Measurements from ENCODE around the gene VAPA. TPM values are rescaled to one million over a fixed set of nuclear protein-coding genes. Genes with fewer than 3 reads are reported as not detected.

The VAPA gene
- total and polyA plus RNA-seq, 9 of the 15 experiments (the other 6 are each of a cell fraction or from before 2014, with no cell fraction given), result 219 to 902 (median 526) TPM

DNA sequence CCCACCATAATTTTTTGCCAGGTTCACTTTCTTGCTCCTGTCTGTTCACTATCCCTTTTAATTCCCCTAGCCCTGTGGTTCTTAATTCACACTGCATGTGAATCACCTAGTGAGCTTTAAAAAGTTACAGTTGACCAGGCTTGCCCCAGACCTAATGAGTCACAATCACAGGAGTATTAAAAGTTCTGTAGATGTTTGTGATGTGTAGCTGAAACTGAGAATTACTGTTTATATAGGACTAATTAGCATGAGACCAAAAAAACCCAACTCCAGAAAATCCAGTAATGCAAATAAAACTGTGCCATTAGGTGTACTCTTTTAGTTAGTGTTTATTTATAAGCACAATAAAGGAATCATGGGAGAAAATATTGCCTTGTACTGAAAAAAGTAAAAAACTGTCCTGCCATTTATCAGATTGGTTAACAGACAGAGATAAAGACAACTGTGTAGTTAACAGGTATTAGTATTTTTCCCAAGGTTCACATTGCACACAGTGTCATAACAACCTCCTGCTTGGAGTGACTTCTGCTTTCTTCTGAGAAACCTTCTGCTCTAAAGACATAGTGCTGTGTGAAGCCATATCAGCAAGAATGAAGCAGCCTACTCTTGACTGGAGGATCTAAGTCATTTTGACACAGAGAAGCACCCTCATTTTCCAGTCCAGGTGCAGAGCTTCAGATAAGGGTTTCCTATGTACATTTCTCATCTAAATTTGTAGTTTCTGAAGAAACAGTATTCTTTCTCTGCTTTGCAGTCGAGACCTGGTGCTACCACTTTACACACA lies 39.0 kb downstream of the VAPA start (continued):
- TF ChIP-seq, protein P1, sequence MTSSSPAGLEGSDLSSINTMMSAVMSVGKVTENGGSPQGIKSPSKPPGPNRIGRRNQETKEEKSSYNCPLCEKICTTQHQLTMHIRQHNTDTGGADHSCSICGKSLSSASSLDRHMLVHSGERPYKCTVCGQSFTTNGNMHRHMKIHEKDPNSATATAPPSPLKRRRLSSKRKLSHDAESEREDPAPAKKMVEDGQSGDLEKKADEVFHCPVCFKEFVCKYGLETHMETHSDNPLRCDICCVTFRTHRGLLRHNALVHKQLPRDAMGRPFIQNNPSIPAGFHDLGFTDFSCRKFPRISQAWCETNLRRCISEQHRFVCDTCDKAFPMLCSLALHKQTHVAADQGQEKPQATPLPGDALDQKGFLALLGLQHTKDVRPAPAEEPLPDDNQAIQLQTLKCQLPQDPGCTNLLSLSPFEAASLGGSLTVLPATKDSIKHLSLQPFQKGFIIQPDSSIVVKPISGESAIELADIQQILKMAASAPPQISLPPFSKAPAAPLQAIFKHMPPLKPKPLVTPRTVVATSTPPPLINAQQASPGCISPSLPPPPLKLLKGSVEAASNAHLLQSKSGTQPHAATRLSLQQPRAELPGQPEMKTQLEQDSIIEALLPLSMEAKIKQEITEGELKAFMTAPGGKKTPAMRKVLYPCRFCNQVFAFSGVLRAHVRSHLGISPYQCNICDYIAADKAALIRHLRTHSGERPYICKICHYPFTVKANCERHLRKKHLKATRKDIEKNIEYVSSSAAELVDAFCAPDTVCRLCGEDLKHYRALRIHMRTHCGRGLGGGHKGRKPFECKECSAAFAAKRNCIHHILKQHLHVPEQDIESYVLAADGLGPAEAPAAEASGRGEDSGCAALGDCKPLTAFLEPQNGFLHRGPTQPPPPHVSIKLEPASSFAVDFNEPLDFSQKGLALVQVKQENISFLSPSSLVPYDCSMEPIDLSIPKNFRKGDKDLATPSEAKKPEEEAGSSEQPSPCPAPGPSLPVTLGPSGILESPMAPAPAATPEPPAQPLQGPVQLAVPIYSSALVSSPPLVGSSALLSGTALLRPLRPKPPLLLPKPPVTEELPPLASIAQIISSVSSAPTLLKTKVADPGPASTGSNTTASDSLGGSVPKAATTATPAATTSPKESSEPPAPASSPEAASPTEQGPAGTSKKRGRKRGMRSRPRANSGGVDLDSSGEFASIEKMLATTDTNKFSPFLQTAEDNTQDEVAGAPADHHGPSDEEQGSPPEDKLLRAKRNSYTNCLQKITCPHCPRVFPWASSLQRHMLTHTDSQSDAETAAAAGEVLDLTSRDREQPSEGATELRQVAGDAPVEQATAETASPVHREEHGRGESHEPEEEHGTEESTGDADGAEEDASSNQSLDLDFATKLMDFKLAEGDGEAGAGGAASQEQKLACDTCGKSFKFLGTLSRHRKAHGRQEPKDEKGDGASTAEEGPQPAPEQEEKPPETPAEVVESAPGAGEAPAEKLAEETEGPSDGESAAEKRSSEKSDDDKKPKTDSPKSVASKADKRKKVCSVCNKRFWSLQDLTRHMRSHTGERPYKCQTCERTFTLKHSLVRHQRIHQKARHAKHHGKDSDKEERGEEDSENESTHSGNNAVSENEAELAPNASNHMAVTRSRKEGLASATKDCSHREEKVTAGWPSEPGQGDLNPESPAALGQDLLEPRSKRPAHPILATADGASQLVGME (CRISPR knock-in tag; IDR thresholded peaks at IDR 0.05), result no peak
- TF ChIP-seq, protein P2, sequence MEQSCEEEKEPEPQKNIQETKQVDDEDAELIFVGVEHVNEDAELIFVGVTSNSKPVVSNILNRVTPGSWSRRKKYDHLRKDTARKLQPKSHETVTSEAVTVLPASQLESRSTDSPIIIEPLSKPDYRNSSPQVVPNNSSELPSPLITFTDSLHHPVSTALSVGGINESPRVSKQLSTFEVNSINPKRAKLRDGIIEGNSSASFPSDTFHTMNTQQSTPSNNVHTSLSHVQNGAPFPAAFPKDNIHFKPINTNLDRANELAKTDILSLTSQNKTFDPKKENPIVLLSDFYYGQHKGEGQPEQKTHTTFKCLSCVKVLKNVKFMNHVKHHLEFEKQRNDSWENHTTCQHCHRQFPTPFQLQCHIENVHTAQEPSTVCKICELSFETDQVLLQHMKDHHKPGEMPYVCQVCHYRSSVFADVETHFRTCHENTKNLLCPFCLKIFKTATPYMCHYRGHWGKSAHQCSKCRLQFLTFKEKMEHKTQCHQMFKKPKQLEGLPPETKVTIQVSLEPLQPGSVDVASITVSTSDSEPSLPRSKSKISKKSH (CRISPR knock-in tag; IDR thresholded peaks at IDR 0.05), result no peak
- TF ChIP-seq NR2F6 (CRISPR knock-in tag; IDR thresholded peaks at IDR 0.05) (no peak), ZEB2 (IDR thresholded peaks at IDR 0.05) (peak; percentile 89; the same call in 1 of the 2 replicates), CTBP1 (IDR thresholded peaks at IDR 0.05; ENCODE audit: borderline replicate concordance) (peak; percentile 84; the same call in 1 of the 2 replicates), HDAC1 (IDR thresholded peaks at IDR 0.05) (peak in 1 of 2 experiments; percentile 64; a peak in 2 of 4 replicates), KLF6 (CRISPR knock-in tag; IDR thresholded peaks at IDR 0.05; ENCODE audit: borderline replicate concordance) (no peak), CHCHD3 (CRISPR knock-in tag; IDR thresholded peaks at IDR 0.05) (no peak), NFIC (IDR thresholded peaks at IDR 0.05) (peak; percentile 55), RFX1 (IDR thresholded peaks at IDR 0.05) (peak; percentile 70), NCOR1 (IDR thresholded peaks at IDR 0.05) (peak; percentile 86), MEF2A (IDR thresholded peaks at IDR 0.05; ENCODE audit: control insufficient read depth, low read depth, low read length) (no peak), ZNF253 (CRISPR knock-in tag; conservative IDR thresholded peaks at IDR 0.05) (no peak), ATF1 (CRISPR knock-in tag; IDR thresholded peaks at IDR 0.05) (no peak), ATF1 (tag; IDR thresholded peaks at IDR 0.05) (peak; percentile 37; the same call in 1 of the 2 replicates), POLR2A (conservative IDR thresholded peaks at IDR 0.05) (0 out of 2 replicates have a peak, but pooled peaks have one; percentile 30), DDX20 (tag; IDR thresholded peaks at IDR 0.05; ENCODE audit: low read depth) (no peak)
- TF ChIP-seq, protein P3, sequence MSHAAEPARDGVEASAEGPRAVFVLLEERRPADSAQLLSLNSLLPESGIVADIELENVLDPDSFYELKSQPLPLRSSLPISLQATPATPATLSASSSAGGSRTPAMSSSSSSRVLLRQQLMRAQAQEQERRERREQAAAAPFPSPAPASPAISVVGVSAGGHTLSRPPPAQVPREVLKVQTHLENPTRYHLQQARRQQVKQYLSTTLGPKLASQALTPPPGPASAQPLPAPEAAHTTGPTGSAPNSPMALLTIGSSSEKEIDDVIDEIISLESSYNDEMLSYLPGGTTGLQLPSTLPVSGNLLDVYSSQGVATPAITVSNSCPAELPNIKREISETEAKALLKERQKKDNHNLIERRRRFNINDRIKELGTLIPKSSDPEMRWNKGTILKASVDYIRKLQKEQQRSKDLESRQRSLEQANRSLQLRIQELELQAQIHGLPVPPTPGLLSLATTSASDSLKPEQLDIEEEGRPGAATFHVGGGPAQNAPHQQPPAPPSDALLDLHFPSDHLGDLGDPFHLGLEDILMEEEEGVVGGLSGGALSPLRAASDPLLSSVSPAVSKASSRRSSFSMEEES (CRISPR knock-in tag; IDR thresholded peaks at IDR 0.05), result no peak
- TF ChIP-seq, protein P4, sequence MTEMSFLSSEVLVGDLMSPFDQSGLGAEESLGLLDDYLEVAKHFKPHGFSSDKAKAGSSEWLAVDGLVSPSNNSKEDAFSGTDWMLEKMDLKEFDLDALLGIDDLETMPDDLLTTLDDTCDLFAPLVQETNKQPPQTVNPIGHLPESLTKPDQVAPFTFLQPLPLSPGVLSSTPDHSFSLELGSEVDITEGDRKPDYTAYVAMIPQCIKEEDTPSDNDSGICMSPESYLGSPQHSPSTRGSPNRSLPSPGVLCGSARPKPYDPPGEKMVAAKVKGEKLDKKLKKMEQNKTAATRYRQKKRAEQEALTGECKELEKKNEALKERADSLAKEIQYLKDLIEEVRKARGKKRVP (CRISPR knock-in tag; IDR thresholded peaks at IDR 0.05), result peak; percentile 49; the same call in 1 of the 2 replicates
- TF ChIP-seq, protein P5, sequence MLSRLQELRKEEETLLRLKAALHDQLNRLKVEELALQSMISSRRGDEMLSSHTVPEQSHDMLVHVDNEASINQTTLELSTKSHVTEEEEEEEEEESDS (CRISPR knock-in tag; IDR thresholded peaks at IDR 0.05), result no peak
